Panc1 (cell line): ENCODE data around the gene ZDHHC14. TPM values are rescaled to one million over a fixed set of nuclear protein-coding genes. Genes with fewer than 3 reads are reported as not detected.
"Not testable (repeated sequence)": the region's sequence is repeated elsewhere in the genome, so short reads cannot be mapped to it uniquely, and the experiment has no call there.

Source experiments
- ATAC-seq: fragments of 200-7000 bp; cut with Tn5 transposase; 2 replicates; pipeline ENCODE4 v1.9.1; 2020; ENCODE audit warnings: mild to moderate bottlenecking, moderate library complexity
- BruUV-seq: library from RNA; stranded (reverse); fragments of 400-500 nt; replicated peaks from 2 replicates; lab custom pipeline; 2021; lab: Mats Ljungman, UMichigan
- CTCF ChIA-PET: fragments of 300-600 bp; sonication (Branson Sonifier 250); formaldehyde crosslinking; loops from one replicate; lab custom pipeline; 2022; ENCODE audit warnings: antibody characterized with exemption; lab: Charles Lee
- POLR2A ChIA-PET: fragments of 300-600 bp; sonication (Branson Sonifier 250); formaldehyde crosslinking; loops from one replicate; lab custom pipeline; 2022; ENCODE audit warnings: antibody characterized with exemption; lab: Charles Lee
- DNase-seq: peaks from one replicate; pipeline ENCODE4 v3.0.0-alpha.2; 2010; ENCODE audit warnings: low read depth, low spot score
- H3K27ac ChIP-seq: 2 replicates; pipeline ENCODE4 v1.5.1; 2011; ENCODE audit warnings: mild to moderate bottlenecking, low read length, inconsistent platforms
- H3K27me3 ChIP-seq: fragments of 200-500 bp; sonication (Bioruptor generic); 2 replicates; pipeline ENCODE4 v1.6.0; 2014; ENCODE audit warnings: low read length, inconsistent platforms; ENCODE audit not compliant: control insufficient read depth, insufficient read depth
- H3K36me3 ChIP-seq: fragments of 200-500 bp; sonication (Bioruptor generic); 2 replicates; pipeline ENCODE4 v1.5.1; 2014; ENCODE audit warnings: inconsistent platforms, mild to moderate bottlenecking, low read length, moderate library complexity; ENCODE audit not compliant: control insufficient read depth, insufficient read depth
- H3K4me1 ChIP-seq: 2 replicates; pipeline ENCODE4 v1.5.1; 2011; ENCODE audit warnings: inconsistent platforms, mild to moderate bottlenecking, low read length, moderate library complexity; ENCODE audit not compliant: control insufficient read depth, insufficient read depth
- H3K4me3 ChIP-seq, 2 experiments: 2 replicates each; pipeline ENCODE4 v1.5.1; 2011 to 2012; ENCODE audit warnings: low read depth in 2 of 2, low read length in 2 of 2, mild to moderate bottlenecking in 2 of 2, inconsistent platforms in 1 of 2, moderate library complexity in 1 of 2
- H3K9me3 ChIP-seq: fragments of 200-500 bp; sonication (Bioruptor generic); 2 replicates; pipeline ENCODE4 v1.5.1; 2014; ENCODE audit warnings: low read depth, mild to moderate bottlenecking, inconsistent platforms, low read length, moderate library complexity; ENCODE audit not compliant: control insufficient read depth, insufficient read depth
- CTCF ChIP-seq: fragments of 450-650 bp; IDR thresholded peaks from 2 replicates; pipeline ENCODE4 v1.5.1; 2017; ENCODE audit warnings: mild to moderate bottlenecking
- POLR2AphosphoS5 ChIP-seq: IDR thresholded peaks from 2 replicates; pipeline ENCODE4 v1.6.1; 2012; ENCODE audit warnings: mild to moderate bottlenecking, low read depth, low read length, moderate library complexity
- REST ChIP-seq, 2 experiments: IDR thresholded peaks; 2 replicates each; pipeline ENCODE4 v1.6.1; 2011 to 2012; ENCODE audit warnings: low read depth in 2 of 2, control low read depth in 1 of 2, low read length in 1 of 2, mild to moderate bottlenecking in 1 of 2, moderate library complexity in 1 of 2; ENCODE audit not compliant: insufficient read depth in 1 of 2
- SIN3A ChIP-seq: IDR thresholded peaks from 2 replicates; pipeline ENCODE4 v1.6.1; 2012; ENCODE audit warnings: low read depth, mild to moderate bottlenecking, low read length, moderate library complexity, borderline replicate concordance; ENCODE audit not compliant: insufficient read depth
- TCF7L2 ChIP-seq: IDR thresholded peaks from 2 replicates; pipeline ENCODE4 v1.6.1; 2011; ENCODE audit warnings: mild to moderate bottlenecking, low read depth, low read length, inconsistent platforms
- in situ Hi-C: cut with HindIII; loops from 2 replicates; pipeline ENCODE4 v1.10.0; 2016; ENCODE audit warnings: low sequenced_read_pairs, low pct_unique_long_range_greater_than_20kb
- intact Hi-C: fragments of 100-400 bp; cut with micrococcal nuclease; formaldehyde crosslinking; loops from one replicate; pipeline ENCODE4 v1.10.0; 2022; ENCODE audit not compliant: unreplicated experiment
- total RNA-seq: library from RNA; stranded (reverse); gene quantifications from one replicate; pipeline ENCODE4 v1.2.1, GENCODE V29; 2021; ENCODE audit not compliant: unreplicated experiment

Gene ZDHHC14
- total RNA-seq, 1 experiment from 2014 or later: 19.9 TPM

- no TSS peak for BruUV-seq
- TF ChIP-seq SIN3A (no peak), CTCF (no peak)
- Histone ChIP-seq H3K36me3 (no peaks in the 10 kb centered on the region), H3K4me3 (no peak overlapping the region), H3K27ac (no peak overlapping the region), H3K4me1 (no peaks in the 10 kb centered on the region), H3K27me3 (no peaks in the 10 kb centered on the region), H3K9me3 (no peaks in the 10 kb centered on the region)
- in situ Hi-C loops: no loop called here
- no peak for DNase-seq
- intact Hi-C loops: no loop called here
- POLR2A ChIA-PET: no interaction called here
- ATAC-seq: no peak
- CTCF ChIA-PET: no interaction called here
These were observed 193.9 kb downstream of the ZDHHC14 start for GRCh38 chr6:157574851-157575424.

- DNase-seq: no peak
- no peak overlapping the region for H3K27ac ChIP-seq
- TF ChIP-seq TCF7L2 (no peak), SIN3A (no peak), REST (IDR thresholded peaks at IDR 0.05; ENCODE audit: insufficient read depth in 1 of 2, low read depth in 2 of 2, low read length in 1 of 2) (no peak), POLR2AphosphoS5 (no peak), CTCF (no peak)
- H3K4me3 ChIP-seq: no peak overlapping the region
- intact Hi-C loops: no loop called here
- no peaks in the 10 kb centered on the region for H3K9me3 ChIP-seq
- CTCF ChIA-PET: no interaction called here
- no peaks in the 10 kb centered on the region for H3K4me1 ChIP-seq
- in situ Hi-C loops: no loop called here
- POLR2A ChIA-PET: no interaction called here
- H3K27me3 ChIP-seq: no peaks in the 10 kb centered on the region
- no peak for ATAC-seq
- no TSS peak for BruUV-seq
- no peaks in the 10 kb centered on the region for H3K36me3 ChIP-seq
These were observed 194.6 kb downstream of the ZDHHC14 start for GRCh38 chr6:157575436-157576145.

GRCh38 chr6:157576991-157577390, 196.0 kb downstream of the ZDHHC14 start:
- ATAC-seq: not testable (repeated sequence)

GRCh38 chr6:157578527-157578926, 197.5 kb downstream of the ZDHHC14 start:
- DNase-seq, BruUV-seq, POLR2A ChIA-PET, intact Hi-C loops, H3K4me3 ChIP-seq, ATAC-seq, CTCF ChIA-PET, H3K4me1 ChIP-seq, H3K9me3 ChIP-seq, in situ Hi-C loops, H3K27ac ChIP-seq, H3K36me3 ChIP-seq, H3K27me3 ChIP-seq: not testable (repeated sequence)

More at GRCh38 chr6:157576991-157577390, 196.0 kb downstream of the ZDHHC14 start:
- H3K9me3 ChIP-seq, H3K4me3 ChIP-seq, BruUV-seq, H3K27ac ChIP-seq, in situ Hi-C loops, H3K36me3 ChIP-seq, H3K27me3 ChIP-seq, DNase-seq, H3K4me1 ChIP-seq, POLR2A ChIA-PET, CTCF ChIA-PET, intact Hi-C loops: not testable (repeated sequence)
